HG03571 (cell line): ENCODE data around the gene KDF1.
"Not testable (repeated sequence)": the region's sequence is repeated elsewhere in the genome, so short reads cannot be mapped to it uniquely, and the experiment has no call there.

ENCODE experiments used
- ATAC-seq: cut with Tn5 transposase; IDR thresholded peaks from one replicate; pipeline ENCODE4 v1.9.1; 2021; ENCODE audit not compliant: unreplicated experiment

Gene KDF1

GRCh38 chr1:26994787-26995517, 34.7 kb upstream of the KDF1 start:
- ATAC-seq, result no peak

DNA sequence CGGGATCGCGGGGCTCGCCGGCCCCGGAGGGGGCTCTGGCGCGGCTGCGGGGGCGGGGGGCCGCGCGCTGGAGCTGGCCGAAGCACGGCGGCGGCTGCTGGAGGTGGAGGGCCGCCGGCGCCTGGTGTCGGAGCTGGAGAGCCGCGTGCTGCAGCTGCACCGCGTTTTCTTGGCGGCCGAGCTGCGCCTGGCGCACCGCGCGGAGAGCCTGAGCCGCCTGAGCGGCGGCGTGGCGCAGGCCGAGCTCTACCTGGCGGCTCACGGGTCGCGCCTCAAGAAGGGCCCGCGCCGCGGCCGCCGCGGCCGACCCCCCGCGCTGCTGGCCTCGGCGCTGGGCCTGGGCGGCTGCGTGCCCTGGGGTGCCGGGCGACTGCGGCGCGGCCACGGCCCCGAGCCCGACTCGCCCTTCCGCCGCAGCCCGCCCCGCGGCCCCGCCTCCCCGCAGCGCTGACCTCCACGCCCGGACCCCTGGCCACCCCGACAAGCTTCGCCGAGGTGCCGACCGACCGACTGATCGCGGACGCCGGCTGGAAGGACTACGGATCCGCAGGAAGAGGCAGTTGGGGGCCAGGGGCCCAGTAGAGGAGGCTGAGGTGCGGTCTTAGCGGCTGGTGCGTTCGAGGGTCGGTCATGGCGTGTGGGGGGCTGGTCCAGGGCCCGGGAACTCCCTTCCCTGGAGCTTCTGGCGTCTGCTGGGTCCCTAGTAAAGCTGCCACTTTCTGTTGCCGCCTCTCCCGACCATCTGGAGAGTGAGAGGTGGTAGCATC, 33.9 kb upstream of the KDF1 start:
- ATAC-seq, result no peak

DNA sequence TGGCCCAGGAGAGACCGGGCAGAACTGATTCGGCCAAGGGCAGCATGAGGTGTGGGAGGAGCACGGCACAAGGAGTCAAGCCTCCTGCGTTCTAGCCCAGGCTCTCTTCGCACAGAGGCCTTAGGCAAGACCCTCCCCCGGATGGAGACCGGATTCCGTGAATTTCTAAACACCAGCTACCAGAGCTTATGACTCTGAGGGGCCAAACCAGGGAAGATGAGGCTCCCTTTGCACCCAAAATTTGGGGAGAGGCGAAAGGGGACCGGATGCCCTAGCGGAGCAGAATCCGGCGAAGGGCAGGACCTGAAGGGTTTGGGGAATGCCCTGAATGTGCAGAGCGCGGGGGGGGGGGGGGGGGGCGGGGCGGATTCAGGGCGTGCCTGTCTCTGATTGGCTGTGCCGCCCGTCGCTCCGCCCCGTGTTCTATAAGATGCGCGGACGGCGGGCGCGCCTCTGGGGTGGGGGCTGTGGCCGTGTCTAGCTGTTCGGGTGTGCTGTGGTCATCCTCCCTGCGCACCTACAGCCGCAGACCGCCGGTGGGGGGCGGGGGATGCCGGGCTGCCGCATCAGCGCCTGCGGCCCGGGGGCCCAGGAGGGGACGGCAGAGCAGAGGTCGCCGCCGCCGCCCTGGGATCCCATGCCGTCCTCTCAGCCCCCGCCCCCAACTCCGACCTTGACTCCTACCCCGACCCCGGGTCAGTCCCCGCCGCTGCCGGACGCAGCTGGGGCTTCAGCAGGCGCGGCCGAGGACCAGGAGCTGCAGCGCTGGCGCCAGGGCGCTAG, 33.2 kb upstream of the KDF1 start, which contains the start of gene TRNP1:
Gene TRNP1, plus strand, starts transcription at position 456 of the 783 bp plus-strand sequence. Its CDS starts 95 bp downstream, at position 551.
- no peak for ATAC-seq

DNA sequence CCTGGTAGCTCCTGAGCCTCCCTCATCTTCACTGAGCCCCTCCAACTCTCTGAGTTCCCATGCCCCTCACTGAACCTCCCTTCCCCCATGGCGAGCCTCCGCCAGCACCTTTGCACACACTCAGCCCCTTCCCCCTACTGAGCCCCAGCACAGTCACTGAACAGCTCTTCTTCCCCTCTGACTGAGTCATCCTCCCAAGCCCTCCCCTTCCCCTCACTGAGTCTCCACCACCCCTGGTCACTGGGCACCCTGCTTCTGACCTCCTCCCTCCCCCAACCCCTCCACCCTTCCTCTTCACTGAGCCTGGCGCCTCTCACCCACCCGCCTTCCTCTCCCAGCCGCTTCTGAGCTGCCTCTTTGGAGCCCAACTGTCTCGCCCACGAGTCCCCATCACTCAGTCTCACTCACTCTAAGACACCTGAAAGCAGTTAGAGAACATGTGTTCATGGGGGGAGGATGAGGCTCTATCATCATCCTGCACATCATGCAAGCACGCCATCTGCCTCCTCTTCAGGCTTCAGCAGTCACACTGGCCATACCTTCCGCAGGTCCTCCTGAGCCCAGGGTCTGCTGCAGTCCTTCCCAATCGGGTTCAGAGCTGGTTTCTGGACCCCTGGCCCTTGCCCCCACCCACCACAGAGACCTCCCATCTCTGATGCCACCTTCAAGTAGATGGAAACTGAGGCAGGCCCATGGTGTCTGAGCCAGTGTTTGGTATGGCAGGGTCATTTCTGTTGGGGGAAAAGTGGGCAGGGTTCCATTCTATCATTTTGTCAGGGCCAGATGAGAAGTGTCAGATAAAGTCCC, 31.2 kb upstream of the KDF1 start:
- ATAC-seq, result no peak

- not testable (repeated sequence) for ATAC-seq
These were observed 29.3 kb upstream of the KDF1 start for GRCh38 chr1:26989403-26990109.

GRCh38 chr1:26986658-26987057, 26.4 kb upstream of the KDF1 start:
- ATAC-seq, result no peak

- no peak for ATAC-seq
These were observed 24.0 kb upstream of the KDF1 start for GRCh38 chr1:26984291-26984690.

DNA sequence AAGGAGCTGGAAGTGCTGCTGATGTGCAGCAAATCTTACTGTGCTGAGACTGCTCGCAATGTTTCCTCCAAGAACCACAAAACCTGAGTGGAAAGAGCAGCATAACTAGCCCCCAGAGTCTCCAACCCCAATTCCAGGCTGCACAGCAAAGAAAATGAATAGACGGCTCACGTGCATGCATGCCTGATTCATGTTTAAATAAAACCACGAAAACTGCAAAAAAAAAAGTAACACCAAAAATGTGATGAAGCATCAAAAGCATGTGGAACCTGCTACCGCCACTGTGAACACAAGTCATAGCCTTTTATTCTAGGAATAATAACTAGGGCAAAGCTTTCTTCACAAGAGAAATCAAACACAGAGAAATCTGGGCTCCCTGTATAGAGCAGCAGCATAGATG, 23.6 kb upstream of the KDF1 start:
- ATAC-seq, result no peak

DNA sequence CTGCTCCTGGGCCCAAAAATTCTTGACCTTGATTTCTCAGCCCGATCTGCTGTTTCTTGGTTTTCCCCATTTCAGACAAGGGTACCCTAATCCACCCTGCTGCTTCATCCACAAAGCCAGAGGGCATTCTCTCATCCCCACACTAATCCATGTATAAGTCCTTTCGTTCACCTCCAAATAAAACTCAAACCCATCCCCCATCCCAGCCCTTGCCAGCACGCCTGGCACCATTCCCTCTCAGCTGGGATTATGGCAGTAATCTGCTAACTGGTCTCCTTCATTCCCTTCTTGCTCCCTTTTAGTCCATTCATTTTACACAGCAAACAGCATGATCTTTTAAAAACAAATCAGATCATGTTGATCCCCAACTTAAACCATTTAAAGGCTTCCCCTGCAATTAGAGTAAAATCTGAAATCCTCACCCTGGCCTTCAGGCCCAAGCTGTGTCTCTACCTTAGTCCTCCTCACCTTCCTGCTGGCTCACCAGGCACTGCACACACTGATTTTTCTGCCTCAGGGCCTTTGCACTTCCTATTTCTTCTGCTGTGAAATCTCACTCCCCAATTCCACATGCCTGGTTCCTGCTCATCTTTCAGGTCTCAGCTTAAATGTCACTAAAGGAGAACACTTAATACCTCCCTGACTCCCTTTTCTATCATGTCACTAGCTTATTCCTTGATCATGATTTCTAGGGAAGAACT, 21.0 kb upstream of the KDF1 start:
- no peak for ATAC-seq

DNA sequence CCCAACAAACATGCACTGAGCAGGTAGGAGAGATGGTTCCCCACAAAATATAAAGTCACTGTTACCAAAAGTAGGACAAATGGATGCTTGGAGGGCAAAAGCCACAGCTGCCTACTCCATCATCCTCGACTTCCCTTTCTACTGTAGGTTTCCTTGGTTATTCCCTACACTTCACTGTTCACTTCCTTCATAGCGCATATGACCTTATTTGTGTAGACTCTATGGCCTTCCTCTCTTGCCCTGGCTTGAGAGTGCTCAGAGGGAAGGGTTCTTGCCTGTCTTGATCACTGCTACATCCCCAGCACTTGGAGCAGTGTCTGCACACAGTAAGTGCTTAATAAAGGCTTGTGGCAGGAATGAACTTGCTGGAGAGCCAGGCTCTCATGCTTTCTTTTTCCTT, 18.6 kb upstream of the KDF1 start:
- ATAC-seq, result no peak

- no peak for ATAC-seq
These were observed 16.6 kb upstream of the KDF1 start for GRCh38 chr1:26976621-26977510.

- ATAC-seq, result no peak
These were observed 12.6 kb upstream of the KDF1 start for GRCh38 chr1:26972821-26973220.

DNA sequence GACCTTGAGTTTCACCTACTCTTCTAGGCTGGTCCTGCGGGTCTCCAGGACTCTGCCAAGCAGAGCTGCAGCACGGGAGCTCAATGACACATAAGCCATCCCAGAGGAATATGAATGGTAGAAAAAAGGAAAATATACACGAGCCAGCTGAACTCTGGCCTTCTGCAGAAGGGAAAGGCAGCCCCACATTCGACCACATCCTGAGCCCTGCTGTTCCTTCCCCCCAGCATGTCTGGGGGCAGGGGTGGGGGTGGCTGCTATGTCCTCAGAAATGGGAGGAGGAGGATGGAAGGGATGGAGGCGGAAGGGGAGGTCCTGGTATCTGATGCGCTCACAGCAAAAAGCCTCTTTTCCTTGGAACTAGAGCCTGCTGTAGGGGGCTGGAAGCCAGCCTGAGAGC, 12.1 kb upstream of the KDF1 start:
- ATAC-seq, result no peak

- ATAC-seq, result no peak
These were observed 11.3 kb upstream of the KDF1 start for GRCh38 chr1:26971590-26971989.

GRCh38 chr1:26970810-26971209, 10.5 kb upstream of the KDF1 start:
- ATAC-seq, result no peak

DNA sequence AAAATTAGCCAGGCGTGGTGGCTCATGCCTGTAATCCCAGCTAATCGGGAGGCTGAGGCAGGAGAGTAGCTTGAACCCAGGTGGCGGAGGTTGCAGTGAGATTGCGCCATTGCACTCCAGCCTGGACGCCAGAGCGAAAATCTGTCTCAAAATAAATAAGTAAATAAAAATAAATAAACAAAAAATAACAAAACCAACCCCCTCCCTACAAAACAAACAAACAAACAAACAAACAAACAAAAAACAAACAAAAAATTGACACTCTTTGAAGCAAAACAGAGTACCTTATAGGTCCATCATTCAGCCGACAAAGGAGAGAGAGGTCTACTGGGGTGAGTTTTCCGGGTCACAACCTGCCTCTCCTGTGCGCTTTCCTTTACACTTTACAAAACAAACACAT, 5.4 kb upstream of the KDF1 start:
- ATAC-seq, result no peak

DNA sequence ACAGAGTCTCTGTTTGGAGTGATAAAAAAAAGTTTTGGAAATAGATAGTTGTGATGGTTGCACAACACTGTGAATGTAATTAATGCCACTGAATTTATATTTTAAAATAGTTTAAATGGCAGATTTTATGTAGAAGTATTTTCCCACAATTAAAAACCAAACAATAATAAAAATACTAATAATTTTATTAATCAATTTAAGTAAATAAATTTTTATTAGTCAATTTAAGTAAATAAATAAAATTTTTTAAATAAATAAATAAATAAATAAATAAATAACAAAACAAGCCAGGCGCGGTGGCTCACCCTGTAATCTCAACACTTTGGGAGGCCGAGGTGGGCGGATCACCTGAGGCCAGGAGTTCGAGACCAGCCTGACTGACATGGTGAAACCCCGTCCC, 4.9 kb upstream of the KDF1 start:
- no peak for ATAC-seq

DNA sequence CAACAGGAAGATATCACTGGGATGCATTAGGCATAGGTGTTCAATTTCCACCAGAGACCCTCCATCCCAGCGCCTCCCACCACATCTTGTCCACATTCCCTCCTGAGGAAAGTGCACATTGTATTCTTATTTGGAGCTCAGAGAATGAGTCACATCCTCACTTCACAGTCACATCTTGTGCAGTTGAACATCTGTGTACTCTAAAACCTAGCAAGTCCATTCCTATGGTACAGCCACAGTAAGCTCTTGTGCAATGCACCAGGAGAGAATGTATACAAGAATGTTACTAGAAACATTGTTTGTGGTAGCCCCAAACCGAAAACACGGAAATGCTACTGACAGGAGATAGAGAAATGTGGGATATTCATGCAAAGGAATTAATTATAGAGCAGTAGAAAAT, 1.6 kb upstream of the KDF1 start:
- no peak for ATAC-seq

- no peak for ATAC-seq
These were observed 328 bp upstream of the KDF1 start for GRCh38 chr1:26960625-26960966.
